ENCODE measurements around the gene SESN1. TPM values are rescaled to one million over a fixed set of nuclear protein-coding genes. Genes with fewer than 3 reads are reported as not detected.

The SESN1 gene
- total RNA-seq, 1 donor from 2014 or later, result 40.8 TPM

GRCh38 chr6:108969776-108970175 lies 124.9 kb downstream of the SESN1 start:
- Histone ChIP-seq H3K4me3 (no peak overlapping the region), H3K27ac (no peak overlapping the region), H3K4me1 (peaks cover 15% of the 10 kb centered on the region), H3K27me3 (no peaks in the 10 kb centered on the region), H3K36me3 (no peaks in the 10 kb centered on the region), H3K9me3 (ENCODE audit: low read depth) (no peaks in the 10 kb centered on the region), H4K20me1 (ENCODE audit: low read depth) (no peaks in the 10 kb centered on the region), H3F3A (ENCODE audit: low read depth) (peaks cover 4% of the 10 kb centered on the region), H3K79me2 (ENCODE audit: low read depth) (no peaks in the 10 kb centered on the region), H2AFZ (replicated peaks) (no peak overlapping the region), H3K4me2 (no peak overlapping the region), H3K9ac (no peak overlapping the region)
- Mint-ChIP-seq H3K4me3 (no peak overlapping the region), H3K4me1 (peaks cover 8% of the 10 kb centered on the region), H3K36me3 (peaks cover 3% of the 10 kb centered on the region), H3K27me3 (ENCODE audit: insufficient read depth, low read depth) (peaks cover 2% of the 10 kb centered on the region), H3K9me3 (no peaks in the 10 kb centered on the region), H3K27ac (no peak overlapping the region)
- no peak for TF ChIP-seq EZH2phosphoT487 (IDR thresholded peaks at IDR 0.05)
- TF ChIP-seq, protein P1, sequence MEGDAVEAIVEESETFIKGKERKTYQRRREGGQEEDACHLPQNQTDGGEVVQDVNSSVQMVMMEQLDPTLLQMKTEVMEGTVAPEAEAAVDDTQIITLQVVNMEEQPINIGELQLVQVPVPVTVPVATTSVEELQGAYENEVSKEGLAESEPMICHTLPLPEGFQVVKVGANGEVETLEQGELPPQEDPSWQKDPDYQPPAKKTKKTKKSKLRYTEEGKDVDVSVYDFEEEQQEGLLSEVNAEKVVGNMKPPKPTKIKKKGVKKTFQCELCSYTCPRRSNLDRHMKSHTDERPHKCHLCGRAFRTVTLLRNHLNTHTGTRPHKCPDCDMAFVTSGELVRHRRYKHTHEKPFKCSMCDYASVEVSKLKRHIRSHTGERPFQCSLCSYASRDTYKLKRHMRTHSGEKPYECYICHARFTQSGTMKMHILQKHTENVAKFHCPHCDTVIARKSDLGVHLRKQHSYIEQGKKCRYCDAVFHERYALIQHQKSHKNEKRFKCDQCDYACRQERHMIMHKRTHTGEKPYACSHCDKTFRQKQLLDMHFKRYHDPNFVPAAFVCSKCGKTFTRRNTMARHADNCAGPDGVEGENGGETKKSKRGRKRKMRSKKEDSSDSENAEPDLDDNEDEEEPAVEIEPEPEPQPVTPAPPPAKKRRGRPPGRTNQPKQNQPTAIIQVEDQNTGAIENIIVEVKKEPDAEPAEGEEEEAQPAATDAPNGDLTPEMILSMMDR (IDR thresholded peaks at IDR 0.05), result no peak
- no peak for DNase-seq (ENCODE audit: low spot score)

- Histone ChIP-seq H3F3A (ENCODE audit: low read depth) (peaks cover 4% of the 10 kb centered on the region), H4K20me1 (ENCODE audit: low read depth) (no peaks in the 10 kb centered on the region), H3K27me3 (no peaks in the 10 kb centered on the region), H3K9ac (no peak overlapping the region), H3K36me3 (no peaks in the 10 kb centered on the region), H3K4me2 (no peak overlapping the region), H3K4me3 (no peak overlapping the region), H3K27ac (no peak overlapping the region), H3K9me3 (ENCODE audit: low read depth) (no peaks in the 10 kb centered on the region), H2AFZ (replicated peaks) (peak overlapping the region; percentile 68), H3K79me2 (ENCODE audit: low read depth) (no peaks in the 10 kb centered on the region), H3K4me1 (peaks cover 15% of the 10 kb centered on the region)
- TF ChIP-seq, protein P1 (IDR thresholded peaks at IDR 0.05), result peak; percentile 23
- TF ChIP-seq EZH2 (IDR thresholded peaks at IDR 0.05) (no peak), EZH2phosphoT487 (IDR thresholded peaks at IDR 0.05) (no peak)
- Mint-ChIP-seq H3K36me3 (peaks cover 3% of the 10 kb centered on the region), H3K27ac (no peak overlapping the region), H3K27me3 (ENCODE audit: insufficient read depth, low read depth) (peaks cover 2% of the 10 kb centered on the region), H3K4me1 (peaks cover 8% of the 10 kb centered on the region), H3K9me3 (no peaks in the 10 kb centered on the region), H3K4me3 (no peak overlapping the region)
- no peak for DNase-seq (ENCODE audit: low spot score)
Measured at GRCh38 chr6:108968325-108969316, 126.0 kb downstream of the SESN1 start.

- Histone ChIP-seq H3K9me3 (ENCODE audit: low read depth) (no peaks in the 10 kb centered on the region), H3K36me3 (no peaks in the 10 kb centered on the region), H3K79me2 (ENCODE audit: low read depth) (no peaks in the 10 kb centered on the region), H3K4me1 (peaks cover 15% of the 10 kb centered on the region), H3K27ac (no peak overlapping the region), H4K20me1 (ENCODE audit: low read depth) (no peaks in the 10 kb centered on the region), H2AFZ (replicated peaks) (peak overlapping the region; percentile 95), H3K27me3 (no peaks in the 10 kb centered on the region), H3K9ac (no peak overlapping the region), H3K4me2 (peak overlapping the region; percentile 40), H3K4me3 (no peak overlapping the region), H3F3A (ENCODE audit: low read depth) (peaks cover 4% of the 10 kb centered on the region)
- DNase-seq (ENCODE audit: low spot score), result peak; percentile 78
- no peak for TF ChIP-seq EZH2phosphoT487 (IDR thresholded peaks at IDR 0.05)
- TF ChIP-seq, protein P1 (IDR thresholded peaks at IDR 0.05), result no peak
- no peak for TF ChIP-seq EZH2 (IDR thresholded peaks at IDR 0.05)
- H3K27ac Mint-ChIP-seq, result peak overlapping the region; percentile 59
- peaks cover 8% of the 10 kb centered on the region for H3K4me1 Mint-ChIP-seq
- peaks cover 2% of the 10 kb centered on the region for H3K27me3 Mint-ChIP-seq (ENCODE audit: insufficient read depth, low read depth)
- no peaks in the 10 kb centered on the region for H3K9me3 Mint-ChIP-seq
- H3K36me3 Mint-ChIP-seq, result peaks cover 3% of the 10 kb centered on the region
- no peak overlapping the region for H3K4me3 Mint-ChIP-seq
Measured at GRCh38 chr6:108966855-108967755, 127.5 kb downstream of the SESN1 start.

Measured in neural progenitor cell (in vitro differentiated cells).